Hepatic stellate cell (primary cell): ENCODE data around the gene EXD3.
"Not testable (repeated sequence)": the region's sequence is repeated elsewhere in the genome, so short reads cannot be mapped to it uniquely, and the experiment has no call there.

Experiments
- DNase-seq: peaks from one replicate; pipeline ENCODE4 v3.0.0; 2011; ENCODE audit warnings: low spot score

The EXD3 gene

DNA sequence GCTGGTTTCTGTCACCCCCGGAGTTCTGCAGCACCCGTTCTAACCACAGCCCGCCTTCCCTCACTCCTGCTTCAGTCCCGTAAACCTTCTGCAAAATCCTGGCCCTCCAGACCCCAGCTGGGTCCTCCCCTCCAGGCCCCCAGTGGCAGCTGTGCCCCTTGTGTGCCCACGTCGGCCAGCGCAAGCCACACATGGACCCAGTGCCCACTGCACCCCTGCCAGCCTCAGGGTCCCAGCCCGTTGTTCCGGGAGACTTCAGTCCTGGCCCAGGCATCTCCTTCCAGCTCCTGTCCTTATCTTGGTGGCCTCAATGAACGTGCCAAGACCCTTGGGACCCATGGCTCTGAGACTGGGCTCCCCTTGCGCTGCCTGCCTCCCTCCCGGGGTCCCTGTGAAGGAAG is 43.2 kb downstream of the EXD3 start:
- no peak for DNase-seq

DNA sequence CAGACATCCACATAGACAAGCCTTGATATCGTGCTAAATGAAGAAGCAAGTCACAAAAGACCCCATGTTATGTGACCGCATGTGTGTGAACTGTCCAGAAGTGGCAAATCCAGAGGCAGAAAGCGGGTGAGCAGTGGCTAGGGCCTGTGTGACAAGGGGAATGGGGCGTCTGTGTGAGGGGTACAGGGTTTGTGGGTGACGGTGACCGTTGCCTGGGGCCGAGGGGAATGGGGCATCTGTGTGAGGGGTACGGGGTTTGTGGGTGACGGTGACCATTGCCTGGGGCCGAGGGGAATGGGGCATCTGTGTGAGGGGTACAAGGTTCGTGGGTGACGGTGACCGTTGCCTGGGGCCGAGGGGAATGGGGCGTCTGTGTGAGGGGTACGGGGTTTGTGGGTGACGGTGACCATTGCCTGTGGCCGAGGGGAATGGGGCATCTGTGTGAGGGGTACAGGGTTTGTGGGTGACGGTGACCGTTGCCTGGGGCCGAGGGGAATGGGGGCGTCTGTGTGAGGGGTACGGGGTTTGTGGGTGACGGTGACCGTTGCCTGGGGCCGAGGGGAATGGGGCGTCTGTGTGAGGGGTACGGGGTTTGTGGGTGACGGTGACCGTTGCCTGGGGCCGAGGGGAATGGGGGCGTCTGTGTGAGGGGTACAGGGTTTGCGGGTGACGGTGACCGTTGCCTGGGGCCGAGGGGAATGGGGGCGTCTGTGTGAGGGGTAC is 44.1 kb downstream of the EXD3 start:
- not testable (repeated sequence) for DNase-seq

DNA sequence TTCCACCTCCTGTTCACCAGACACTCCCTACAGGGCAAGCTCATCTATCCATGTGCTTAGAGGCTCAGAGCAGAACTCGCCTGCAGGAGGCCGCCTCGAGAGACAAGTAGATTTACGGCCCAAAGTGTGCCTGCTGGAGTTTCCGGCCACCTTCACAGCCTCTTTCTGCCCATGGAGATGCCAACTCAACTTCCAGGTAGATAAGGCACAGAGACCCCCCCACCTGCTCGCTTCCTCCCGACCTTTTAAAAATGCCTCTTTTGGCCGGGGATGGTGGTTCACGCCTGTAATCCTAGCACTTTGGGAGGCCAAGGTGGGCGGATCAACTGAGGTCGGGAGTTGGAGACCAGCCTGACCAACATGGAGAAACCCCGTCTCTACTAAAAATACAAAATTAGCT is 46.6 kb downstream of the EXD3 start:
- DNase-seq, result no peak

DNA sequence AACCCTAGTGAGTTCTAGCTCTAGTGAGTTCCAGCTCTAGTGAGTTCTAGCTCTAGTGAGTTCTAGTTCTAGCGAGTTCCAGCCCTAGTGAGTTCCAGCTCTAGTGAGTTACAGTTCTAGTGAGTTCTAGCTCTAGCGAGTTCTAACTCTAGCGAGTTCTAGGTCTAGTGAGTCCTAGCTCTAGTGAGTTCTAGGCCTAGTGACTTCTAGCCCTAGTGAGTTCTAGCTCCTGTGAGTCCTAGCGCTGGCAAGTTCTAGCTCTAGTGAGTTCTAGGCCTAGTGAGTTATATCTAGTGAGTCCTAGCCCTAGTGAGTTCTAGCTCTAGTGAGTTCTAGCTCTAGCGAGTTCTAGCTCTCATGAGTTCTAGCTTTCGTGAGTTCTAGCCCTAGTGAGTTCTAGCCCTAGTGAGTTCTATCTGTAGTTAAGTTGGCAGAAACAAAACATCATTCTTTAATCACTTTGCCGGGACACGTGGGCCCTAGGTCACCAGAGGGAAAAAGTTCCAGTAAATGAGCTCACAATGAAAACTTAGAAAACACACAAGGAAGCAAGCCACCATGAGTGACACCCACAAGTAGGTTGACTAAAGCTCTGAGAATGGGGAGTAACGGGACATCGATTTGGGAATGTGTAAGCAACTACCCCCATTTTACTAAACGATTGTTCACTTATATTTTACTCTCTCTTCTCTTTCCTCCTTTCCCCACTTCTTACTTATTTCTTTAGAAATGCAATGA is 47.5 kb downstream of the EXD3 start:
- no peak for DNase-seq

DNA sequence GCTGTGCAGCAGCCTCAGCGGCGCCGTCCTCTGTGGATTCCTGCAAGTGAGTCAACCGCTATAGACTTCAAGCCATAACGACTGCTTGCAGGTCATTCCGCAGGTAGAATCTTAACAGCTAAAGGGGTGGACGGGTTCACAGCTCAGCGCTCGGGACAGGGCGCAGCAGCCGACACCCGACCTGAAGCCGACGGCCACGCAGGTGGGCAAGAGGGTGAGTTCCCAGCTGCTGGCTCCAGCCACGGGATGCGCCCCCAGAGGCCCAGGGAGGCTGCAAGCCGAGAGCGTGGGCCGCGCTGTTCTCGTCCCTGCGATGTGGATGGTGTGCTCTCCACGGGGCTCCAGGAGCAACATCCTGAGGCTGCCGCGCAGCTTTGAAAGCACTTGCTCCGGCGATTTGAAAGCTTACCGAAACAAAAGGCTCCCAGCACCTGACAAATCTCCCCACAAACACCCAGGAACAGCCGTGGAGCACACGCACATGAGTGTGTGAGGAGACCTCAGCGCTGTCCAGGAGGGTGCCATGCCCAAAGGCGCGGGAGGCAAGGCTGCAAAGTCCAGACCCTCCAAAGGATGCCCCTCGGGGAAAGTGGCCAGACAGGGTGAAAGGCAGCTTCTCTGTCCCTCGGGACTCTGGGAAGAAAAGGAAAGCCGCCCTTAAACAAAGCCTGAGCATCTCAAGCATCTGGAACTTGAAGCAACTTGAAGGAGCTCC is 48.7 kb downstream of the EXD3 start:
- no peak for DNase-seq

DNA sequence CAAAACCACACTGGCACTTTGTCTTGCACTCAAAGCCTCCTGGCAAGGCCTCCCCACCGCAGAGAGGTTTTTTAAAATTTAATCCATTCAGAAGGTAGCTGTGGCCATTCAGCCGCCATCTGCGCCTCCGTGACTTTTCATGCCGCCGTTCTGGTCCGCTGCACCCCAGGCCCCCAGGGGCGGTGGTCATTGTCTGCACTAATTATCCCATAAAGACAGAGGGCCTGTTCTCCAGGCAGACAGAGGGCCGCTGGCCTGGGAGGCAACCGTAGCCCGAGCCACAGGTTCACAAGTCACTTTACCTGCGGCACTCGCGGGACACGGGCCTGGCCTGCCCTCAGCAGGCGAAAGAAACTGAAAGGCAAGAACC is 49.4 kb downstream of the EXD3 start:
- DNase-seq, result no peak

DNA sequence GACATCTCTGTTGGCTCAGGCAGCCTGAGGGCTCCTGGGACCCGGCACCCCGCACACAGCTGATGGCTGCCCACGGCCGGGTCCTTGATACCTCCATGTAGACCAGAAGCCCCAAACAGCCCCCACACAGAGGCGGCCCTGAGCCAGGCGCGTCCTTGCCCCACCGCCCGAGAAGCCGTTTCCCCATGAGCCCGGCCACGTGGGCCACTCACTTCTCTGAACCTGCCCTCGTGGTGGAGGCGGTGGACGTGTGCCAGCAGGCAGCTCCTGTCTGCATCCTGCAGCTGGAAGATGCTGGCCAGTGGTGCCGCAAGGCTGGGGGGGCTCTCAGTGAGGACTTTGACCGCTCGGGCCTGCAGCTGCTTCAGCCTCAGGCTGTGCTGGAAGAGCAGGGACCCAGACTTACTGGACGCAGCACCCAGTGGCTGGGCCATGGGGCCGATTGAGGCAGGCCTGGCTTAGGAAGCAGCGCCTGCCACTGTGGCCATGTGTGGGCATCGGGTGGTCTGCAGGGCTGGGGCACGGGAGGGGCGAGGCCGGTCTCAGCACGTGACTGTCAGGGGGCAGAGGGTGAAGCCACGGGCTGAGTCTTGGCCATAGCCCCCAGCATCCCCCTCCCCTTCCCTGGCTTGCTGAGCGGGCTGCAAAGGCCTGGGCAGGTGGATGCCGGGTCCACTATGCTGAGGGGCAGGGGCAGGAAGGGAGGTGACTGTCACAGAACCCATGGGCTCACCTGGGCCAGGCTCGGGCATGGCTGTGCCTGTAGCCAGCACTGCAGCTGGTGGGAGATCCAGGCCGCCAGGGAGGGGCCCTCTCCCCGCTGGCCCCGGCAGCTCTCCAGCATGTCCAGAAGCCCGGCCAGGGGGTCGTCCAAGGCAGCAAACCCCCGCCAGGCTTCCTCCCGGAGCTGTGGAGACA is 50.0 kb downstream of the EXD3 start:
- no peak for DNase-seq

DNA sequence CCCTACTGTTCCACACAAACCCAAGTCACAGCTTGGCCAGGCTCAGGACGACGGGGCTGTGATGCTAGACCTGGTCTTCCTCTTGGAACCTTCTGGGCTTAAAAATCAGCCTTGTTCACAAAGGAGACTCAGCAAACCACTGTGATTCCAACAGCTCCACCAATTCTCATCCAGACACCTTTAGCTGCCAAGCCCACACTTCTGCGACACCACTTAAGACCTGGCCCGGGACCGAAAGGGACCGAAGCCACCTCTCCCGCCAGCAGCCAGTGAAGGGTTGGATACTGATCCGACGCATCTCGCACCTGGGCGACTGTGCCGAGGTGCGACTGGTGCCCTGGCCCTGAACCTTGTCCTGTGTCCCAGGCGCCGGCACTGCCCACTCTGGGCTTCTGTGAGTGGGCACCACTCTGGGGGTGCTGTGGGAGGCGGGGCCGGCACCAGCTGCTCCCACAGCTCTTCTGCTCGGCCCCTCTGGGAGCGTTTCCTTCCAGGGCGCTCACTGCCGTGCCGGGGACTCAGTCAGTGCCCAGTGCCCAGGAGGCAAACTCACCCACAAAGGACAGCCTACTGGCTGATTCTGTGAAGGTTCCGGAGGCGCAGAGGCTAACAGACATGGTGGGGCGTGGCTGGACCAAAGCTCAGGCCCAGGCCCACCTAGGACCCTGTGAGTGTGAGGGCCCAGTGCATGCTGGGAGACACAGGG is 50.9 kb downstream of the EXD3 start:
- DNase-seq, result no peak

DNA sequence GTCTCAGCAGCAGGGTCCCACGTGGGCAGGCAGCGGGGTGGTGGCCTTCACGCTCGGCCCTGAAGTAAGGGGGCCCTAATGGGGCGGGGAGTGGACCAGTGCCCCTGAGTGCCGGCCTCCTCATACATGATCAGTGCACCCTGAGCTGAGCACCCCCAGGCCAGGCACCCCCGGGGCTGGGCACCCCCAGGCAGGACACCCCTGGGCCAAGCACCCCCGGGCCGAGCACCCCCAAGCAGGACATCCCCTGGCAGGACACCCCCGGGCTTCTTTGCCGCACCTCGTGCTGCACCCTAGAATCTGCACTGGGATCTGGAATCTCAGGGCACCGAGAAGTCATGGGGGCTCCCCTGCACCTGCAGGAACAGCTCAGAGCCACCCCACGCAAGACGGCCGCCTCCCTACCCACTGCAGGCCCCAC is 51.4 kb downstream of the EXD3 start:
- DNase-seq, result no peak

DNA sequence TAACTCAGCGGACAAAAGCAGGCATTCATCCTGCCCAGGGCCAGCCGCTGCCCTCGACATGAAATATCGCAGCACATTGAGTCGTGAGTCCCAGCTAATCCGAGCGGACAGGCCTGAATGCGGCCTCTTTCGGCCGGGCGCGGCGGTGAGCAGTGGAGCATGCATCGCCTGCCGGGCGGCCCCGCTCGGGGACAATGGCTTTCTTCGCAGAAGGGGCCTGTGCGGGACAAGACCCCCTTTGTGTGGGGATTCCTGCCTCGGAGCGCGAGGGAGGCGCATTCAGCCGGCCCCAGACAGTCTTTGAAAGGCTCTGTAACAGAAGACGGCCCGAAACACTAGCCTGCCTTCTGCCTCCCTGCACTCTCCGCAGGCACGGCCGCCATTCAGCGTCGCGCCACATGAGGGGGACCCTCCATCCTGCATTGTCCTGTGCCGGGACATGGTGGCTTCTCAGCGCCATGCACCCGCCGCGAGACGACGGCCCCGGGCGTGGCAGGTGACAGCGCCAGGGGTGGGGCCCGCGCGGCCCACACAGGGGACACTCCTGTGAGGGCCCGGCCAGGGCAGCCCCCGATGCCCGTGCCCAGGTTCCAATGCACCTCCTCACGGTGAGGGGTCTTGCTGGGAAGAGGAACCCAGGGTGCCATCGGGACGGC is 52.0 kb downstream of the EXD3 start:
- no peak for DNase-seq

DNA sequence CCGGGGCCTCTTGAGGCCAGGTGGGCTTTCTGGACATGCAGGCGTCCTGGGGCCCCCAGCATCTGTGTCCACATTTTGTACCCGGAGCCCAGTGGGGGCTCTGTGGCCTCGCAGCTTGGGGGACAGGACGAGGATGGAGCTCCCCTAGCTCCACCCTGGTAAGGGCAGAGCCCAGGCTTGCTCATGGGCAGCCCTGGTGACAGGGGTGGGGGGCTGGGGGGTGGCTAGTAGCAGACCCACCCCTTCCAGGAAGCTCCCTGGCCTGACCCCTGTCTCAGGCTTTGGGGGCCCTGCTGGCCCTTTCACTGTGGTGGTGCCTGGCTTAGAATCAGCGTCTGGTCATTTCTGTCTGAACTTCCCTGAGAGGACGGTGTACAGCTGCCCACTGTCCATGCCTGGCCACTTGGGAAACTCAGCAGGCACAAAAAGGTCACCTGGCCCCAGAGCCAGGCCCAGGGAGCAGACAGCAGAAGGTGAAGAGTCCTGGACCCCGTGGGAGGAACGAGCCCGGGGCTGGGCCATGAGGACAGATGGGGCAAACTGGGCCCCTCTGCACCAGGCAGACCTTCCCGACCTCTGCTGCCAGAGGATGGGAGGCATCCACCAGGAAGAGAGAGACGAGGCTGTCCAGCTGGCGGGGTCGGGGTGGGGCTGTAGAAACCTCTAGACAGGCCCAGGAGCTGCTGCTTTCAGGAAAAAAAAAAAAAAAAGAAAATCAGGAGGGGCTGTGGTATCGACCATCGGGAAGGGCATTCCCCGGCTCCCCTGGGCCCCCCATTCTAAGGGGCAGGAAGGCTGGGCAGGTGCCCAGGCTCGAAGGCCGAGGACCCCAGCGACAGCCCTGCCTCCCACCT is 52.8 kb downstream of the EXD3 start:
- DNase-seq, result no peak

DNA sequence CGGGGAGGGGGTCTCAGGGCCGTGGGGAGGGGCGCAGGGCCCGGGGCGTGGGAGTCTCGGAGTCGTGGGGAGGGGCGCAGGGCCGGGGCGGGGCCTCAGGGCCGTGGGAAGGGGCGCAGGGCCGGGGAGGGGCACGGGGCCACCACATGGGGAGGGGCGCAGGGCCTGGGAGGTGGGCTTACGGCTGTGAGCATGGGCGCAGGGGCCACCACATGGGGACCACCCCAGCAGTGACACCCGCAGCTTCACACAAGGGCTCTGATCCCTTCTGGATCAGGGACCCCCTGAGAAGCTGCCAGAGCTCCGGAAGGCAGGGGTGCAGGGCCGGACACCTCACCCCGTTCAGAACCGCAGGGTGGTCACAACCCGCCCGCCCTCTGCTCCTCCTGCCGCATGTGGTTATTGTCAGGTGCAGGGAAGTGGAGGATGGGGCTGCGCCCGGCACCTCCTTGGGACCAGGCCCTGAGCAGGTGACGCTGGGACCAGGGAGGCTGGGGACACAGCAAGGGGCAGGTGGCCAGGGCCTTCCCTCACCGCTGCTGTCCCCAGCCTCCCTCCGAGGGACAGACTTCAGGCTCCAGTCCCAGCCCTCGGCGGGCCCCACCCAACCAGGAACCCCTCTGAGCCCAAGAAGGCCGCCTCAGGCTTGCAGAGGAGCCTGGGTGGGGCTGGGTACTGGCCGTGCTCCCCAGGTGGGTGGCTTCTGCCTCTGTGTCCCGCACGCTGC is 53.7 kb downstream of the EXD3 start:
- no peak for DNase-seq

DNA sequence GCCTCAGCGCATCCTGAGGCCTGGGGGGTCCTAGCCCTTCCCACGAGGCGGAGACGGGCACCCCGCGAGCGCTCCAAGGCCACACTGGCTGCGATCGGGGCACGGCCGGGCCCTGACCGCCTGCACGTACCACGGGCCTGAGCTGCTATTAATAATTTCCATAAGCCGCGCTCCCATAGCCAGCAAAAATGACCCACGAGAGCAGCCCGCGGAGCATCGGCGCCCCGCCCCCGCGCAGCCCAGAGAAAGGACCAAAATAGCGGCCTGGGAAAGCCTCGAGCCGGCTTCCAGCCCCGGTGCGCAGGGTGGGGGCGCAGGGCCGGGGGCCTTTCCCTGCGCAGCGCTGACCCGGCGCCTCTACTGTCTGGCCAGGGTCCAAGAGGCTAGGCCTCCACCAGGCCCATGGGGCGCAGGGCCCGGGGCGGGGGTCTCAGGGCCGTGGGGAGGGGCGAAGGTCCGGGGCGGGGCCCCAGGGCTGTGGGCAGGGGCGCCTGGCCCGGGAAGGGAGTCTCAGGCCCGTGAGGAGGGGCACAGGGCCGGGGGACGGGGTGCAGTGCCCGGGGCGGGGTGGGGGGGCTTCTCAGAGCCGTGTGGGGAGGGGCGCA is 54.4 kb downstream of the EXD3 start:
- DNase-seq, result peak; percentile 63

DNA sequence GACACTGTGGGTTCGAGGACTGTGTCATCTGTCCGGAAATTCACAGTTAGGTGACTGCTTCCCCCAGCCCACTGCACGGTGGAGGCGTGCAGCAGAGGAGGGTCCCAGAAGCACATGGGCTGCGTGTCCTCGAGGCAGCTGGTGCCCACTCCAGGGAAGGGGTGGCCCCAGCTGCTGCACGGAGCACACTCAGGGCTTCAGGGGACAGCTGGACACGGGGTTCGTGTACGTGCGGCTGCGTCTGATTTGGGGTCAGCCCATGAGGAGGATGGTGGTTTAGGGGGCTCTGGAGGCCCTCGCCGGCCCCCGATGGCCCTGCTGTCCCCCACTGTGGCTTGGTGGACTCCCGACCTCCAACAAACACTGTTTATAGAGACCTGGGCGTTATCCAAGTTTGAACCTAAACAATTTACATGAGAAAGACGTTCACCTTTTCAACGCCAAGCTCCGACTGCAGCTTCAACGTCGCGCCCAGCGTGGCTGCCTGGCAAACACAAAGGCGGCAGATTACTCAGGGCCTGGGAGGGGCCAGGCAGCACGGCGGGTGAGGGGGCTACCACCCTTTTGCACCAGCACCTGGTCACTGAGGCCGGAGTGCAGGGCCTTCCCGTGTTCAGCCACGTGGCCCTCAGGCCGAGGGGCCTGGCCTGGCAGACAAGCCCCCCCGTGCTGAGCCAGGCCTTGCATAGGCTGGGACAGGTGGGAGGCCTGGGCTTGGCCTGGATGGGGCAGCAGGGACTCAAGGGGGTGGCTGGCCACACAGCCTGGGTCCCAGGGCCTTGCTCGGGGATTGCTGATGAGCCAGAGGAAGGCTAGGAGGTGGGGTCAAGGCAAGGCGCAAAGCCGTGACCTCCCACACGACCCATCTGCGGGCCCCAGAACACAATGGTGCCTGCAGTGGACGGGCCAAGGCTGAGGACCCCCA is 55.2 kb downstream of the EXD3 start:
- DNase-seq, result no peak

DNA sequence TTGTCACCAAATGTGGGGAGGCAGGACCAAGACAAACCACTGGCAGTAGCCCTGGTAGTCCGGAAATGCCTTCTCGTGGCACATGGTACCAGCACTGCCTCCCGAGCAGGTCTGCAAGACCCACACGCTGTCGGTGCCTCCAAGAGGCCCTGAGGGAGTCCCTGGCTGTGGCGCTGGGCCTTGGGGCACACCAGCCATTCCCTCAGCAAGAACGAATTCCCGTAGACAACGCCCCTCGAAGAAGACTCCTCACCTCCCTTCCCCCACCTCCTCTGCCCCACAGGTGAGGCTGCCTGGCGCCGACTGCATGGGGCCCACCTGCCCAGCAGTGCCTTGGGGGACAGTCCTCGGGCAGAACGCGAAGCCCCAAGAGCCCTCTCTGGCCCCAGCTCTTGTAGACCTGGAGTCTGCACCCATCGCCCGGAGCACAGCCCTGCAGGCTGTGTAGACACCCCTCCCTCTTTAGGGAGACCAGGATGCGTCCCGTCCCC is 56.0 kb downstream of the EXD3 start:
- no peak for DNase-seq

DNA sequence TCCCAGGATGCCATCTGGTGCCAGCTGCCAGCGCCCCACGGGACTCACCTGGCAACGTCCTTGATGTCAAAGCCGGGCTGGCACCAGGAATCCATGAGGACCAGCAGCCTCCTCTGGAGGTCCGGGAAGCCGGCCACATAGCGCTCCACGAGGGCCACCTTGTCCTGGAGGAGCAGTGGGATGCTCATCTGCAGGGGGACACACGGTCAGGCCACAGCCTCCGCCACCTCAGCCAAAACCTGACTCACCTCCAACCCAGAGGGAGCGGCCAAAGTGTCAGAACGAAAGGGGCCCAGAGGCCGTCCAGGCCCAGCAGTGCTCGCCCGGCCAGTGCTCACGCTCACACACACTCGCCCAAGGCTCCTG is 56.5 kb downstream of the EXD3 start:
- no peak for DNase-seq

DNA sequence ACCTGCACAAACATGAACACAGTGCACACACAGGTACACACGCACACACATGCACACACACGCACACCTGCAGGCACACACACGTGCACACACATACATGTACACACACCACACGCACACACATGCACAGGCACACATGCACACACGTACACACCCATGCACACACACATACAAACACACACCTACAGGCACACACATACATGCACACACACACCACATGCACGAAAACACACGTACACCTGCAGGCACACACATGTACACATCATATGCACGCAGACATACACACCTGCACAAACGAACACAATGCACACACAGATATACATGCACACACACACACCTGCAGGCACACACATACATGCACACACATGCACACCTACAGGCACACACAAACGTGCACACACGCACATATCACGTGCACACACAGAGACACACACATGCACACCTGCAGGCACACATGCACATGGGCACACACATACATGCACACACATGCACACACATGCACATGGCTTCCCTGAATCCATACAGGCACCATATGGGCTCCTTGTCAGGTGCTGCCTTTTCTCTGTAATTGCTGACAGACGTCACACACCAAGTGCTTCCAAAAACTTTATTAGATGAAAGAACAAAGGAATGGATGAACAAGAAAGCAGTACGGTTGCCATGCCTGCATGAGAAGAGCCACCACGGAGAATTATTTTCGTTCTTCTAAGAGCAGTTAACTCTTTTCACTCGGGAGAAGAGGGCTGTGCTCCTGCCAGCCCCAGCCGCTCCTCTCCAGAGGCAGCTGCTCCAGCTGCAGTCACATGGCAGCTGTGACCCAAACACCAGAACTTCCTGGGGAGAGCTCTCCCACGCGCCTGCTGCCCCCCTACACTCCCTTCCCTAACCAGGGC is 57.2 kb downstream of the EXD3 start:
- no peak for DNase-seq
